HG03280 (cell line): ENCODE data around the gene HARS1.
"Not testable (repeated sequence)": the region's sequence is repeated elsewhere in the genome, so short reads cannot be mapped to it uniquely, and the experiment has no call there.

Experiments
- ATAC-seq: cut with Tn5 transposase; IDR thresholded peaks from one replicate; pipeline ENCODE4 v1.9.1; 2021; ENCODE audit warnings: mild to moderate bottlenecking, moderate library complexity; ENCODE audit not compliant: unreplicated experiment

Gene HARS1

DNA sequence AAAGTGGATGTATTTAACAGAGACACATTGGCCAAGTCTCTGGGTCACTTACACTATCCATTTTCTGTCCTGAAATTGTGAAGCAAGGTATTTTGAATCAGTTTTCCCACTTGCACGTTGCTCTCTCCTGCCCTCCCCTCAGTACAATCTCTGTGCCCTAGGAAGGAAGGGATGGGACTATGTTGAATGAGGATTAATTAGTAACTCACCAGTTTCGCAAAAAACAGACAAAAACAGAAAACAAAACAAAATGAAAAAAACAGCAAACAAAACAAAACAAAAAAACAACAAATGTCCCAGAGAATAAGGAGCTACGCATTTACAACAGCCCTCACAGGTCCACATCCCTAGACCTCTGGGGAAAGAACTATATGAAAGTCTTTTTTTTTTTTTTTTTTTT, 57.1 kb downstream of the HARS1 start:
- ATAC-seq: no peak

DNA sequence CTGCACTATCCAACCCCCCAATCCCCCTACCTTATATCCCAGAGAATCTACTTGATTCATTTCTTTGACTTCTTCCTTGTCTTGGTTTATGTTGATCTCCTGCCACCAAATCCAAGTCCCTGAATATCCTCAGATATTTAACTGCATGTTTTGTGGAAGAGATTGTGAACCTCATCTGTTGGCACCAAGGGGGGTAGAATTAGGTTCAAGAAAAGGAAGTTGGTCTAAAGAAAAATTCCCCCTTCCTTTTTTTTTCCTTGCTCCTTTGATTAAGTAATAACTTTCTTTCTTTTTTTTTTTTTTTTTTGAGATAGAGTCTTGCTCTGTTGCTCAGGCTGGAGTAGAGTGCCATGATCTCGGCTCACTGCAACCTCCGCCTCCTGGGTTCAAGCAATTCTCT, 57.7 kb downstream of the HARS1 start:
- no peak for ATAC-seq

DNA sequence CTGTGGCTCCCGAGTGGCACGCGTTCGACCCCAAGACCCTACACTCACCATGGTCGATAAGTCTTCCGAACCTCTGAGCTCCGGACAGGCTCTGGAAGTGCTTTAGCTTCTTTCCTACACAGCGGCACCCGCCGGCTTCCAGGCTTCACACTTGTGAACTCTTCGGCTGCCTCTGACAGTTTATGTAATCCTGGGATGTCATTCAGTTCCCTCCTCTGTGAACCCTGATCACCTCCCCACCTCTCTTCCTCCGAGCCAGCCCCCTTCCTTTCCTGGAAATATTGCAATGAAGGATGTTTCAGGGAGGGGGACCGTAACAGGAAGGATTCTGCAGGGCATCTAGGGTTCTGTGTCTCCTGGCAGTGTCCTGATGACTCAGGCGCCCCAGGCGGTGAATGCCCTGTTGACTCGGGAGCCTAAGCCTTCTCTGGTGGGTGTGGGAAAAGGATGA, 58.1 kb downstream of the HARS1 start, which contains the start of gene CD14:
TSS of gene CD14 (minus strand) at position 155 of the 451 bp plus-strand sequence. CDS start at position 51, 104 bp downstream.
- no peak for ATAC-seq

DNA sequence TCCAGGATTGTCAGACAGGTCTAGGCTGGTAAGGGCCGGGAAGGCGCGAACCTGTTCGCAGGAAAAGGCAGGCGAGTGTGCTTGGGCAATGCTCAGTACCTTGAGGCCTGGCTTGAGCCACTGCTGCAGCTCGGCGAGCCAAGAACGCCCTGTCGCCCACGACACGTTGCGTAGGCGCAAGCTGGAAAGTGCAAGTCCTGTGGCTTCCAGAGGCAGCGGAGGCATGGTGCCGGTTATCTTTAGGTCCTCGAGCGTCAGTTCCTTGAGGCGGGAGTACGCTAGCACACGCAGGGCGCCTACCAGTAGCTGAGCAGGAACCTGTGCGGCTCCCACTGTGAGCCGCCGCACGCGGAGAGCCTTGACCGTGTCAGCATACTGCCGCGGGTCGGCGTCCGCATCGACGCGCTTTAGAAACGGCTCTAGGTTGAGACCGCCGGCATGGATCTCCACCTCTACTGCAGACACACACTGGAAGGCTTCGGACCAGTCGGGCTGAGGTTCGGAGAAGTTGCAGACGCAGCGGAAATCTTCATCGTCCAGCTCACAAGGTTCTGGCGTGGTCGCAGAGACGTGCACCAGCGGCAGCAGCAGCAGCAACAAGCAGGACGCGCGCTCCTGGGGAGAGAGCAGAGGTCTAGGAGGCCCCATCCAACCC, 58.7 kb downstream of the HARS1 start:
- peak; percentile 44 for ATAC-seq

DNA sequence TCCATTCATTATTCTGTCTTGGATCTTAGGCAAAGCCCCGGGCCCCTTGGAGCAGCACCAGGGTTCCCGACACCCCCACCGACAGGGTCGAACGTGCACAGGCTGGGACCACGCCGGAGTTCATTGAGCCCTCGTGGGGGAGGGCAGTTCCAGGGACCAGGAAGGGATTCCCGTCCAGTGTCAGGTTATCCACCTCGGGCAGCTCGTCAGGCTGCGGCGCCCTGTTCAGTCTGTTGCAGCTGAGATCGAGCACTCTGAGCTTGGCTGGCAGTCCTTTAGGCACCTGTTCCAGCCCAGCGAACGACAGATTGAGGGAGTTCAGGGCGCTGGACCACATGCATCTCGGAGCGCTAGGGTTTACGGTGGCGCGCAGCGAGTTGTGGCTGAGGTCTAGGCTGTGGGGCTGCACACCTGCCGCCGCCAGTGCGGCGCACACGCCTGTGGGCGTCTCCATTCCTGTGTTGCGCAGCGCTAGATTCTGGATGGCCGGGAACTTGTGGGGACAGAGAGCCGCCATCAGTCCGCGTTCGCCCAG, 59.3 kb downstream of the HARS1 start:
- ATAC-seq: no peak

DNA sequence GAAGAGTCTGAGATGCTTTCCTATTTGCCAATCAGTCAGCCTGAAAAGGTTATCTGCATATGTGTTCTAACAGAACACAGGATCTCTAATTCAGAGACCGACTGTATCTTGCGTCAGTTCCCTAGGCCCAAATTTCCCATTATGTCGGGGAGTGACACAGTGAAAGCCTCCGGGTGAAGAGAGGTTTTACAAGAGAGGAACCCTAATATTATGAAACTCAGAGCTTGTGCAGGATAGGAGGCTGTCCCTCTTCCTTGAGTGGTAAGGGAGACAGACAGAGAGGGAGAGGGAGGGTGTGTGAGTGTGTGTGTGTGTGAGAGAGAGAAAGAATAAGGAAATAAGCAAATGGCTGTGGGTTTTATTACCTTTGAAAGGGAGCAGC, 60.1 kb downstream of the HARS1 start:
- ATAC-seq: no peak

DNA sequence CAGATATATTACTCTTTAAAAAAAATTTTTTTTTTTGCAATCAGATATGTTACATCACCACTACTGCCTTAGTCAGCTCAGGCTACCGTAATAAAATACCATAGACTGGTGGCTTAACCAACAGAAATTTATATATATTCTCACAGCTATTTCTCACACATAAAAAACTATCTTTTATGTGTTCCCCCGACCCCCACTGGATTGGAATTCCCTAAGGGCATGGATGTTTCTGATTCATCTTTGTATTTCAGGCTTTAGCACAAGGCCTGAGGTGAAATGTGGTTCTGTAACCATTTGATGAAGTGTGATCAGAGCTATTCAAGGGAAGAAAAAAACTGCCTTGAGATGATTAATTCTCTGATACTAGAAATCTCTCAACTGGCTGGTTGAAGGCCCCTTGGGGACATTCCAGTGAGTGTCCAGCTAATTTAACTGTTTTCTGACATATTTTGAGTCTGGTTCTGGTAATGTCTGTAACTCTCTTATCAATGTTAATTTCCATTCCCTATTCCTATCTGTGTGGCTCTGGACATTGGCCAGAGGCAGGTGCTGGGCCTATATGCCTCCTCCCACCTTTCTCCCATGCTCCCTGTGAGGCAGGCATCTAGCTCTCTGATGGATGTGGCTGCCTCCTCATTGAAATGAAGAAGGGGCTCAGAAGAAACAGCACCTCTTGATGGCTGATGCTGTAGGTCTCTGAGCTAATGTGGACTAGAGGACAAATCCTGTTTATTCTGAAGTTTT, 60.7 kb downstream of the HARS1 start:
- ATAC-seq: no peak

DNA sequence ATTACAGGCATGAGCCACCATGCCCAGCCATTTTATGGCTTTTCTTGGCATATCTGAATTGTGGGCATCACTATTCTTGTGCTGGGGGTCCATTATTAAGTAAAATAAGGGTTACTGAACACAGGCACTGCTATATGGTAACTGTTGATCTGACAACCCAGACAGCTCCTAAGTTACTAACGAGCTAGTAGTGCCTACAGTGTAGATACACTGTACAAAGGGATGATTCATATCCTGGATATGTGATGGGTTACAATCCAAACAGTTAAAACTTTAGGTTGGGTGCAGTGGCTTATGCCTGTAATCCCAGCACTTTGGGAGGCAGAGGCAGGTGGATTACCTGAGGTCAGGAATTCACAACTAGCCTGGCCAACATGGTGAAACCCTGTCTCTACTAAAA, 62.5 kb downstream of the HARS1 start:
- ATAC-seq: no peak

DNA sequence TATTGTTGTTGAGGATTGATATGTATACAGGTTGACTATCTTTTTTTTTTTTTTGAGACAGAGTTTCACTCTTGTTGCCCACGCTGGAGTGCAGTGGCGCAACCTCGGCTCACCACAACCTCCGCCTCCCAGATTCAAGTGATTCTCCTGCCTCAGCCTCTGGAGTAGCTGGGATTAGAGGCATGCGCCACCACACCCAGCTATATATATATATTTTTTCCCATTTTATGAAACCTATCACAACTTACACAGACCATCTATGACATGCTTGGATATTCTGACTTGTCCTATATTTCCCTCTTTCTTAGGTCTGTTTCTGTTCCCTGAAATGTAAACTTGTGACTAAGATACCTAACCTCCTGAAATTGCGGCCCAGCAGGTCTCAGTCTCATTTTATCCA, 63.2 kb downstream of the HARS1 start:
- ATAC-seq: no peak

DNA sequence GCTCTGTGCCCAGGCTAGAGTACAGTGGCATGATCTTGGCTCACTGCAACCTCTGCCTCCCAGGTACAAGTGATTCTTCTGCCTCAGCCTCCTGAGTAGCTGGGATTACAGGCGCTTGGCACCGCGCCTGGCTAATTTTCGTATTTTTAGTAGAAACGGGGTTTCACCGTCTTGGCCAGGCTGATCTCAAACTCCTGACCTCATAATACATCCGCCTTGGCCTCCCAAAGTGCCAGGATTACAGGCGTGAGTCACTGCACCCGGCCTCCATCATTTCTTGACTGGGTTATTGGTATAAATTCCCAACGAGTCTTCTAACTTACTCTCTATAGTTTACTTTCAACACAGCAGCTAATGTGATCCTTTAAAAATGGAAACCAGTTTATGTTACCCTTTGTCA, 66.3 kb downstream of the HARS1 start:
- ATAC-seq: not testable (repeated sequence)
